HepG2 (cell line): ENCODE measurements around the gene INHBE. TPM values are rescaled to one million over a fixed set of nuclear protein-coding genes. Genes with fewer than 3 reads are reported as not detected.

ENCODE experiments used
- CENPT ChIP-seq: sonication (generic); formaldehyde crosslinking; IDR thresholded peaks from 2 replicates; pipeline ENCODE4 v1.8.0; 2022; ENCODE audit warnings: low read depth, mild to moderate bottlenecking, moderate library complexity, missing genetic modification reagents
- KDM2A ChIP-seq: sonication (generic); formaldehyde crosslinking; IDR thresholded peaks from 2 replicates; pipeline ENCODE4 v1.4.0; 2020; ENCODE audit warnings: low read depth, missing genetic modification reagents, borderline replicate concordance
- MAF1 ChIP-seq: sonication (generic); formaldehyde crosslinking; IDR thresholded peaks from 2 replicates; pipeline ENCODE4 v1.5.0; 2020; ENCODE audit warnings: missing genetic modification reagents, borderline replicate concordance
- NONO ChIP-seq, 2 experiments: fragments of 450-650 bp in 1 of 2; sonication (generic) in 1 of 2; formaldehyde crosslinking in 1 of 2; IDR thresholded peaks in 1 of 2; conservative IDR thresholded peaks in 1 of 2; 2 replicates each; pipeline versions ENCODE4 v1.6.1 to v1.8.0; 2017 to 2022; ENCODE audit warnings: mild to moderate bottlenecking in 1 of 2, missing genetic modification reagents in 1 of 2, moderate library complexity in 1 of 2
- NR2F1 ChIP-seq, 2 experiments: fragments of 450-650 bp in 1 of 2; formaldehyde crosslinking in 1 of 2; IDR thresholded peaks; 2 replicates each; pipeline versions ENCODE4 v1.5.0 to v1.6.1; 2016 to 2020; ENCODE audit warnings: mild to moderate bottlenecking in 1 of 2, missing compliant biosample characterization in 1 of 2, missing genetic modification reagents in 1 of 2, moderate library complexity in 1 of 2
- POLR2AphosphoS5 ChIP-seq: IDR thresholded peaks from 2 replicates; pipeline ENCODE4 v1.6.1; 2012; ENCODE audit warnings: low read depth, low read length
- PPARG ChIP-seq: conservative IDR thresholded peaks from 2 replicates; pipeline ENCODE4 v1.6.1; 2016; ENCODE audit warnings: missing biosample characterization, missing genetic modification reagents
- SMARCC2 ChIP-seq: fragments of 450-650 bp; IDR thresholded peaks from 2 replicates; pipeline ENCODE4 v1.6.1; 2017; ENCODE audit warnings: antibody characterized with exemption, mild to moderate bottlenecking
- ZFP36 ChIP-seq: fragments of 150-350 bp; IDR thresholded peaks from 2 replicates; pipeline ENCODE4 v1.6.1; 2018; ENCODE audit warnings: borderline replicate concordance, low read length, low read depth; ENCODE audit not compliant: partially characterized antibody
- ZKSCAN5 ChIP-seq: sonication (generic); formaldehyde crosslinking; IDR thresholded peaks from 2 replicates; pipeline ENCODE4 v1.5.1; 2020; ENCODE audit warnings: mild to moderate bottlenecking, missing genetic modification reagents
- ZNF468 ChIP-seq: sonication (generic); formaldehyde crosslinking; IDR thresholded peaks from 2 replicates; pipeline ENCODE4 v1.8.0; 2022; ENCODE audit warnings: mild to moderate bottlenecking, moderate library complexity, missing genetic modification reagents
- ZNF510 ChIP-seq: sonication (generic); formaldehyde crosslinking; IDR thresholded peaks from 2 replicates; pipeline ENCODE4 v1.4.0; 2020; ENCODE audit warnings: low read depth, mild to moderate bottlenecking, missing genetic modification reagents
- ZNF607 ChIP-seq: sonication (generic); formaldehyde crosslinking; IDR thresholded peaks from 2 replicates; pipeline ENCODE4 v1.5.1; 2020; ENCODE audit warnings: missing genetic modification reagents, mild to moderate bottlenecking, borderline replicate concordance
- ZNF713 ChIP-seq: sonication (generic); formaldehyde crosslinking; IDR thresholded peaks from 2 replicates; pipeline ENCODE4 v1.4.0; 2020; ENCODE audit warnings: mild to moderate bottlenecking, missing genetic modification reagents
- ZNF761 ChIP-seq: sonication (generic); formaldehyde crosslinking; conservative IDR thresholded peaks from 2 replicates; pipeline ENCODE4 v1.4.0; 2020; ENCODE audit warnings: mild to moderate bottlenecking, missing genetic modification reagents
- polyA plus RNA-seq, 8 experiments: library from polyadenylated mRNA; depleted of rRNA in 3 of 8; stranded (reverse) in 7 of 8; unstranded in 1 of 8; fragments of >200 nt; fragmentation: Illumina TruSeq in 4 of 8; extraction: Trizol in 4 of 8; gene quantifications; 2 replicates each; pipeline versions ENCODE4 v1.2.1 to v1.2.3, GENCODE V29; 2011 to 2016; ENCODE audit warnings: low read depth in 4 of 8, missing spikeins in 1 of 8, mixed read lengths in 1 of 8; ENCODE audit not compliant: insufficient read depth in 1 of 8
- total RNA-seq, 5 experiments: library from RNA; depleted of rRNA; stranded (reverse); fragments of >200 nt; fragmentation: Illumina TruSeq; extraction: Trizol; gene quantifications; 2 replicates each; pipeline ENCODE4 v1.2.3, GENCODE V29; 2016; ENCODE audit warnings: low read depth in 1 of 5
- TF ChIP-seq, protein P1 (sequence below): sonication (generic); formaldehyde crosslinking; IDR thresholded peaks from 2 replicates; pipeline ENCODE4 v1.8.0; 2022; ENCODE audit warnings: mild to moderate bottlenecking, missing genetic modification reagents, moderate library complexity
- TF ChIP-seq, protein P2 (sequence below): sonication (generic); formaldehyde crosslinking; IDR thresholded peaks from 2 replicates; pipeline ENCODE4 v1.5.0; 2020; ENCODE audit warnings: mild to moderate bottlenecking, missing genetic modification reagents, borderline replicate concordance
- TF ChIP-seq, protein P3 (sequence below): sonication (generic); formaldehyde crosslinking; IDR thresholded peaks from 2 replicates; pipeline ENCODE4 v1.9.0; 2022; ENCODE audit warnings: low read depth, missing genetic modification reagents

Gene INHBE
- total and polyA plus RNA-seq, 2 of the 13 experiments (the other 11 are each of a cell fraction or from before 2014, with no cell fraction given) = 17.0 to 32.0 TPM

DNA sequence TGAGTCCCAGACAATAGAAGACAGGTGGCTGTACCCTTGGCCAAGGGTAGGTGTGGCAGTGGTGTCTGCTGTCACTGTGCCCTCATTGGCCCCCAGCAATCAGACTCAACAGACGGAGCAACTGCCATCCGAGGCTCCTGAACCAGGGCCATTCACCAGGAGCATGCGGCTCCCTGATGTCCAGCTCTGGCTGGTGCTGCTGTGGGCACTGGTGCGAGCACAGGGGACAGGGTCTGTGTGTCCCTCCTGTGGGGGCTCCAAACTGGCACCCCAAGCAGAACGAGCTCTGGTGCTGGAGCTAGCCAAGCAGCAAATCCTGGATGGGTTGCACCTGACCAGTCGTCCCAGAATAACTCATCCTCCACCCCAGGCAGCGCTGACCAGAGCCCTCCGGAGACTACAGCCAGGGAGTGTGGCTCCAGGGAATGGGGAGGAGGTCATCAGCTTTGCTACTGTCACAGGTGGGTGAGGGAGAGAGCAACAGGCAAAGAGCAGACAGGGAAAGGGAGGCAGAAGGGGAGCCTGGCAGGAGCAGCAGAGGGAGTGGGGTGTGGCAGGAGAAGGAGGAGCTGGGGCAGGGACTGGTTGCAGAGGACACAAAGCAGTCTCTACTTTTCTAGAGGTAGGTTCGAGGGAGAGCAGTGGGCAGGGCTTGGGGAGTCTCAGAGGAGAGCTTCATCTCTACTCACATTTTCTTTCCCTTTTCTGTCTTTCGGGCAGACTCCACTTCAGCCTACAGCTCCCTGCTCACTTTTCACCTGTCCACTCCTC is 452 bp downstream of the INHBE start (continued):
- TF ChIP-seq SMARCC2 (no peak), POLR2AphosphoS5 (peak; percentile 2; the same call in 1 of the 2 replicates), ZFP36 (no peak), ZNF713 (CRISPR knock-in tag) (no peak), NONO (IDR thresholded peaks at IDR 0.05) (no peak), NONO (CRISPR knock-in tag; conservative IDR thresholded peaks at IDR 0.05) (0 out of 2 replicates have a peak, but pooled peaks have one; percentile 10), NR2F1 (CRISPR knock-in tag; IDR thresholded peaks at IDR 0.05) (no peak), ZNF607 (CRISPR knock-in tag) (peak; percentile 65; the same call in 1 of the 2 replicates), ZKSCAN5 (CRISPR knock-in tag) (no peak), KDM2A (CRISPR knock-in tag) (no peak), CENPT (CRISPR knock-in tag) (peak; percentile 73; the same call in 1 of the 2 replicates), ZNF468 (CRISPR knock-in tag) (0 out of 2 replicates have a peak, but pooled peaks have one; percentile 32), MAF1 (no peak), PPARG (CRISPR knock-in tag) (no peak), ZNF510 (0 out of 2 replicates have a peak, but pooled peaks have one; percentile 52), ZNF761 (CRISPR knock-in tag) (0 out of 2 replicates have a peak, but pooled peaks have one; percentile 32)
- TF ChIP-seq, protein P1, sequence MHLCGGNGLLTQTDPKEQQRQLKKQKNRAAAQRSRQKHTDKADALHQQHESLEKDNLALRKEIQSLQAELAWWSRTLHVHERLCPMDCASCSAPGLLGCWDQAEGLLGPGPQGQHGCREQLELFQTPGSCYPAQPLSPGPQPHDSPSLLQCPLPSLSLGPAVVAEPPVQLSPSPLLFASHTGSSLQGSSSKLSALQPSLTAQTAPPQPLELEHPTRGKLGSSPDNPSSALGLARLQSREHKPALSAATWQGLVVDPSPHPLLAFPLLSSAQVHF (CRISPR knock-in tag) = no peak
- TF ChIP-seq, protein P2, sequence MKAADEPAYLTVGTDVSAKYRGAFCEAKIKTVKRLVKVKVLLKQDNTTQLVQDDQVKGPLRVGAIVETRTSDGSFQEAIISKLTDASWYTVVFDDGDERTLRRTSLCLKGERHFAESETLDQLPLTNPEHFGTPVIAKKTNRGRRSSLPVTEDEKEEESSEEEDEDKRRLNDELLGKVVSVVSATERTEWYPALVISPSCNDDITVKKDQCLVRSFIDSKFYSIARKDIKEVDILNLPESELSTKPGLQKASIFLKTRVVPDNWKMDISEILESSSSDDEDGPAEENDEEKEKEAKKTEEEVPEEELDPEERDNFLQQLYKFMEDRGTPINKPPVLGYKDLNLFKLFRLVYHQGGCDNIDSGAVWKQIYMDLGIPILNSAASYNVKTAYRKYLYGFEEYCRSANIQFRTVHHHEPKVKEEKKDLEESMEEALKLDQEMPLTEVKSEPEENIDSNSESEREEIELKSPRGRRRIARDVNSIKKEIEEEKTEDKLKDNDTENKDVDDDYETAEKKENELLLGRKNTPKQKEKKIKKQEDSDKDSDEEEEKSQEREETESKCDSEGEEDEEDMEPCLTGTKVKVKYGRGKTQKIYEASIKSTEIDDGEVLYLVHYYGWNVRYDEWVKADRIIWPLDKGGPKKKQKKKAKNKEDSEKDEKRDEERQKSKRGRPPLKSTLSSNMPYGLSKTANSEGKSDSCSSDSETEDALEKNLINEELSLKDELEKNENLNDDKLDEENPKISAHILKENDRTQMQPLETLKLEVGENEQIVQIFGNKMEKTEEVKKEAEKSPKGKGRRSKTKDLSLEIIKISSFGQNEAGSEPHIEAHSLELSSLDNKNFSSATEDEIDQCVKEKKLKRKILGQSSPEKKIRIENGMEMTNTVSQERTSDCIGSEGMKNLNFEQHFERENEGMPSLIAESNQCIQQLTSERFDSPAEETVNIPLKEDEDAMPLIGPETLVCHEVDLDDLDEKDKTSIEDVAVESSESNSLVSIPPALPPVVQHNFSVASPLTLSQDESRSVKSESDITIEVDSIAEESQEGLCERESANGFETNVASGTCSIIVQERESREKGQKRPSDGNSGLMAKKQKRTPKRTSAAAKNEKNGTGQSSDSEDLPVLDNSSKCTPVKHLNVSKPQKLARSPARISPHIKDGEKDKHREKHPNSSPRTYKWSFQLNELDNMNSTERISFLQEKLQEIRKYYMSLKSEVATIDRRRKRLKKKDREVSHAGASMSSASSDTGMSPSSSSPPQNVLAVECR (CRISPR knock-in tag) = peak; percentile 9; the same call in 1 of the 2 replicates
- TF ChIP-seq, protein P3, sequence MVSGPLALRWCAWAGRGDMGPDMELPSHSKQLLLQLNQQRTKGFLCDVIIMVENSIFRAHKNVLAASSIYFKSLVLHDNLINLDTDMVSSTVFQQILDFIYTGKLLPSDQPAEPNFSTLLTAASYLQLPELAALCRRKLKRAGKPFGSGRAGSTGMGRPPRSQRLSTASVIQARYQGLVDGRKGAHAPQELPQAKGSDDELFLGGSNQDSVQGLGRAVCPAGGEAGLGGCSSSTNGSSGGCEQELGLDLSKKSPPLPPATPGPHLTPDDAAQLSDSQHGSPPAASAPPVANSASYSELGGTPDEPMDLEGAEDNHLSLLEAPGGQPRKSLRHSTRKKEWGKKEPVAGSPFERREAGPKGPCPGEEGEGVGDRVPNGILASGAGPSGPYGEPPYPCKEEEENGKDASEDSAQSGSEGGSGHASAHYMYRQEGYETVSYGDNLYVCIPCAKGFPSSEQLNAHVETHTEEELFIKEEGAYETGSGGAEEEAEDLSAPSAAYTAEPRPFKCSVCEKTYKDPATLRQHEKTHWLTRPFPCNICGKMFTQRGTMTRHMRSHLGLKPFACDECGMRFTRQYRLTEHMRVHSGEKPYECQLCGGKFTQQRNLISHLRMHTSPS (CRISPR knock-in tag) = no peak
